ENCODE data around the gene PAOX.

- no peak for TF ChIP-seq TAF1 (IDR thresholded peaks at IDR 0.05; ENCODE audit: low read depth, low read length)
- no peak for TF ChIP-seq POLR2AphosphoS5 (IDR thresholded peaks at IDR 0.05; ENCODE audit: low read depth, low read length)
- TF ChIP-seq SPI1 (IDR thresholded peaks at IDR 0.05; ENCODE audit: low read depth, low read length) = no peak
- no peak for TF ChIP-seq POLR2A (IDR thresholded peaks at IDR 0.05; ENCODE audit: low read depth, low read length)
These were observed 41.5 kb downstream of the PAOX start for GRCh38 chr10:133420579-133420978.
